HEK293T (cell line): ENCODE measurements around the gene TMED4.

Experiments
- CTCF ChIA-PET: fragments of 350-600 bp; formaldehyde crosslinking; extraction: SDS; loops from one replicate; lab custom pipeline; 2021; ENCODE audit warnings: antibody characterized with exemption, inconsistent platforms; lab: Yijun Ruan, JAX
- POLR2A ChIA-PET: fragments of 350-600 bp; formaldehyde crosslinking; extraction: SDS; loops from one replicate; lab custom pipeline; 2020; ENCODE audit warnings: antibody characterized with exemption, inconsistent platforms; lab: Yijun Ruan, JAX
- DNase-seq: peaks from one replicate; pipeline ENCODE4 v3.0.0; 2012; ENCODE audit warnings: mixed read lengths; ENCODE audit errors: extremely low spot score
- ARNT ChIP-seq: fragments of 450-650 bp; IDR thresholded peaks from 2 replicates; pipeline ENCODE4 v1.6.1; 2017; ENCODE audit warnings: mild to moderate bottlenecking
- BHLHE40 ChIP-seq: fragments of 450-650 bp; IDR thresholded peaks from 2 replicates; pipeline ENCODE4 v1.6.1; 2016; ENCODE audit warnings: mild to moderate bottlenecking, moderate library complexity, borderline replicate concordance
- CTBP1 ChIP-seq: fragments of 450-650 bp; IDR thresholded peaks from 2 replicates; pipeline ENCODE4 v1.6.1; 2016; ENCODE audit warnings: borderline replicate concordance
- ELF4 ChIP-seq: fragments of 450-650 bp; IDR thresholded peaks from 2 replicates; pipeline ENCODE4 v1.6.1; 2017; ENCODE audit warnings: antibody characterized with exemption
- FOXA1 ChIP-seq: fragments of 450-650 bp; IDR thresholded peaks from 2 replicates; pipeline ENCODE4 v1.6.1; 2016; ENCODE audit warnings: mild to moderate bottlenecking
- FOXK2 ChIP-seq: fragments of 450-650 bp; IDR thresholded peaks from 2 replicates; pipeline ENCODE4 v1.6.1; 2016; ENCODE audit warnings: mild to moderate bottlenecking
- FOXM1 ChIP-seq: fragments of 450-650 bp; IDR thresholded peaks from 2 replicates; pipeline ENCODE4 v1.6.1; 2017; ENCODE audit warnings: mild to moderate bottlenecking, borderline replicate concordance
- HDGF ChIP-seq: fragments of 450-650 bp; IDR thresholded peaks from 2 replicates; pipeline ENCODE4 v1.6.1; 2017; ENCODE audit warnings: antibody characterized with exemption, borderline replicate concordance
- L3MBTL2 ChIP-seq: fragments of 450-650 bp; conservative IDR thresholded peaks from 2 replicates; pipeline ENCODE4 v1.6.1; 2016; ENCODE audit warnings: mild to moderate bottlenecking
- LEF1 ChIP-seq: fragments of 450-650 bp; IDR thresholded peaks from 2 replicates; pipeline ENCODE4 v1.6.1; 2017; ENCODE audit warnings: mild to moderate bottlenecking, borderline replicate concordance
- NFRKB ChIP-seq: fragments of 450-650 bp; IDR thresholded peaks from 2 replicates; pipeline ENCODE4 v1.6.1; 2016; ENCODE audit warnings: mild to moderate bottlenecking, moderate library complexity
- PKNOX1 ChIP-seq: fragments of 450-650 bp; IDR thresholded peaks from 2 replicates; pipeline ENCODE4 v1.6.1; 2016
- SP1 ChIP-seq: fragments of 450-650 bp; IDR thresholded peaks from 2 replicates; pipeline ENCODE4 v1.6.1; 2017
- SUZ12 ChIP-seq: fragments of 450-650 bp; IDR thresholded peaks from 2 replicates; pipeline ENCODE4 v1.6.1; 2016; ENCODE audit warnings: mild to moderate bottlenecking
- TARDBP ChIP-seq: fragments of 450-650 bp; IDR thresholded peaks from 2 replicates; pipeline ENCODE4 v1.6.1; 2016
- ZNF384 ChIP-seq: fragments of 450-650 bp; IDR thresholded peaks from 2 replicates; pipeline ENCODE4 v1.6.1; 2016

The TMED4 gene

GRCh38 chr7:44617225-44617890 lies 35.3 kb upstream of the TMED4 start:
- DNase-seq: no peak
- TF ChIP-seq LEF1: no peak
- TF ChIP-seq ARNT: no peak
- TF ChIP-seq ZNF384: no peak
- no peak for TF ChIP-seq BHLHE40
- no peak for TF ChIP-seq HDGF
- no peak for TF ChIP-seq FOXM1
- no peak for TF ChIP-seq L3MBTL2
- no peak for TF ChIP-seq FOXK2
- TF ChIP-seq SP1: no peak
- no peak for TF ChIP-seq CTBP1
- no peak for TF ChIP-seq TARDBP
- TF ChIP-seq NFRKB: no peak
- TF ChIP-seq FOXA1: no peak
- POLR2A ChIA-PET: interaction anchor here (2.6 kb wide), 1 partner anchor 11 kb away, joined by 11 read pairs; the partner anchor contains the start of gene OGDH
- CTCF ChIA-PET: no interaction called here

GRCh38 chr7:44616545-44616944 lies 34.5 kb upstream of the TMED4 start:
- no peak for DNase-seq
- CTCF ChIA-PET: interaction anchor here (0.5 kb wide), 1 partner anchor 178 kb away, joined by 3 read pairs; no protein-coding TSS in a partner anchor
- POLR2A ChIA-PET: interaction anchor here (2.6 kb wide), 1 partner anchor 10 kb away, joined by 11 read pairs; the partner anchor contains the start of gene OGDH
- TF ChIP-seq ELF4: no peak
- no peak for TF ChIP-seq ARNT
- no peak for TF ChIP-seq FOXK2
- no peak for TF ChIP-seq ZNF384
- no peak for TF ChIP-seq PKNOX1
- no peak for TF ChIP-seq HDGF
- TF ChIP-seq LEF1: no peak
- no peak for TF ChIP-seq TARDBP
- TF ChIP-seq NFRKB: no peak
- no peak for TF ChIP-seq BHLHE40
- TF ChIP-seq CTBP1: no peak
- TF ChIP-seq FOXA1: no peak
- TF ChIP-seq FOXM1: no peak
- TF ChIP-seq SP1: no peak
- no peak for TF ChIP-seq L3MBTL2
- TF ChIP-seq SUZ12: no peak

- no peak for TF ChIP-seq FOXA1
- no peak for TF ChIP-seq CTBP1
- no peak for TF ChIP-seq SUZ12
- TF ChIP-seq ZNF384: no peak
- no peak for TF ChIP-seq ARNT
- no peak for TF ChIP-seq NFRKB
- no peak for TF ChIP-seq TARDBP
- TF ChIP-seq LEF1: no peak
- TF ChIP-seq ELF4: no peak
- no peak for TF ChIP-seq PKNOX1
- no peak for TF ChIP-seq SP1
- TF ChIP-seq FOXK2: no peak
- POLR2A ChIA-PET: interaction anchor here (2.6 kb wide), 1 partner anchor 9 kb away, joined by 11 read pairs; the partner anchor contains the start of gene OGDH
- no peak for DNase-seq
- CTCF ChIA-PET: interaction anchor here (0.5 kb wide), 1 partner anchor 179 kb away, joined by 3 read pairs; no protein-coding TSS in a partner anchor
Measured at GRCh38 chr7:44615793-44616192, 33.8 kb upstream of the TMED4 start.

GRCh38 chr7:44615149-44615611 lies 33.1 kb upstream of the TMED4 start:
- TF ChIP-seq FOXK2 (no peak), SP1 (no peak), PKNOX1 (no peak), HDGF (no peak), SUZ12 (no peak), TARDBP (no peak), FOXM1 (no peak), ZNF384 (no peak), ELF4 (no peak), L3MBTL2 (no peak), CTBP1 (no peak), LEF1 (no peak), FOXA1 (no peak), NFRKB (no peak), ARNT (no peak), BHLHE40 (no peak)
- CTCF ChIA-PET: no interaction called here
- no peak for DNase-seq
- POLR2A ChIA-PET: interaction anchor here (2.6 kb wide), 1 partner anchor 9 kb away, joined by 11 read pairs; the partner anchor contains the start of gene OGDH

GRCh38 chr7:44609829-44610228 lies 27.8 kb upstream of the TMED4 start:
- CTCF ChIA-PET: no interaction called here
- TF ChIP-seq ZNF384: no peak
- TF ChIP-seq NFRKB: no peak
- no peak for TF ChIP-seq L3MBTL2
- no peak for TF ChIP-seq SUZ12
- no peak for TF ChIP-seq TARDBP
- TF ChIP-seq PKNOX1: no peak
- no peak for TF ChIP-seq LEF1
- TF ChIP-seq SP1: no peak
- no peak for TF ChIP-seq ARNT
- no peak for TF ChIP-seq FOXK2
- POLR2A ChIA-PET: interaction anchor here (1.7 kb wide), 1 partner anchor 238 kb away, joined by 3 read pairs; the partner anchor contains the start of gene H2AZ2
- DNase-seq: no peak
